ENCODE measurements around the gene MEGF10.

- TF ChIP-seq POU6F1 (CRISPR knock-in tag; IDR thresholded peaks at IDR 0.05; ENCODE audit: borderline replicate concordance, low read depth) (no peak), ARNTL (CRISPR knock-in tag; IDR thresholded peaks at IDR 0.05; ENCODE audit: borderline replicate concordance, low read depth) (no peak), CREB5 (CRISPR knock-in tag; IDR thresholded peaks at IDR 0.05; ENCODE audit: low read depth) (no peak), ESRRG (CRISPR knock-in tag; IDR thresholded peaks at IDR 0.05) (no peak), PATZ1 (CRISPR knock-in tag; IDR thresholded peaks at IDR 0.05; ENCODE audit: borderline replicate concordance) (no peak), CSRNP3 (CRISPR knock-in tag; IDR thresholded peaks at IDR 0.05) (no peak), BACH2 (CRISPR knock-in tag; IDR thresholded peaks at IDR 0.05; ENCODE audit: borderline replicate concordance) (no peak)
These were observed 1.6 kb downstream of the MEGF10 start for GRCh38 chr5:127292030-127292735.

Data from SK-N-SH treated with all-trans-retinoic acid at 6 μM for 48 hours (cell line).